OCI-LY1 (cell line): ENCODE results near the gene CDH20.

Source experiments
- H2AFZ ChIP-seq: fragments of 200-600 bp; sonication (generic), shearing (Covaris generic); 2 replicates; pipeline ENCODE4 v1.6.0; 2014; ENCODE audit warnings: antibody characterized with exemption, mild to moderate bottlenecking, low read length
- H3F3A ChIP-seq: fragments of 200-600 bp; sonication (generic), shearing (Covaris generic); 2 replicates; pipeline ENCODE4 v1.6.0; 2014; ENCODE audit warnings: mild to moderate bottlenecking, antibody characterized with exemption, low read length, moderate library complexity; ENCODE audit not compliant: insufficient read depth
- H3K27ac ChIP-seq: fragments of 200-600 bp; sonication (generic); 2 replicates; pipeline ENCODE4 v1.5.1; 2014; ENCODE audit warnings: low read length, mixed run types, mild to moderate bottlenecking, low read depth; ENCODE audit not compliant: poor library complexity, severe bottlenecking
- H3K27me3 ChIP-seq: fragments of 200-600 bp; sonication (generic); 2 replicates; pipeline ENCODE4 v1.6.0; 2014; ENCODE audit warnings: antibody characterized with exemption, mild to moderate bottlenecking, low read length, moderate library complexity; ENCODE audit not compliant: insufficient read depth
- H3K36me3 ChIP-seq: fragments of 200-600 bp; sonication (generic); 2 replicates; pipeline ENCODE4 v1.6.1; 2014; ENCODE audit warnings: mild to moderate bottlenecking, antibody characterized with exemption, low read length, moderate library complexity, mixed read lengths; ENCODE audit not compliant: insufficient read depth
- H3K4me1 ChIP-seq: fragments of 200-600 bp; sonication (generic); 2 replicates; pipeline ENCODE4 v1.5.1; 2014; ENCODE audit warnings: mild to moderate bottlenecking, low read length, moderate library complexity; ENCODE audit not compliant: insufficient read depth, severe bottlenecking
- H3K4me2 ChIP-seq: fragments of 200-600 bp; sonication (generic), shearing (Covaris generic); 2 replicates; pipeline ENCODE4 v1.6.1; 2014; ENCODE audit warnings: low read length
- H3K4me3 ChIP-seq: fragments of 200-600 bp; sonication (generic); 2 replicates; pipeline ENCODE4 v1.5.1; 2014; ENCODE audit warnings: low read length, low read depth, mild to moderate bottlenecking, mixed read lengths; ENCODE audit not compliant: poor library complexity, severe bottlenecking
- H3K79me2 ChIP-seq: fragments of 200-600 bp; shearing (Covaris generic); 2 replicates; pipeline ENCODE4 v1.6.1; 2016; ENCODE audit warnings: mixed run types, low read length, mixed read lengths; ENCODE audit not compliant: insufficient read depth
- H3K9ac ChIP-seq: fragments of 200-600 bp; sonication (generic), shearing (Covaris generic); 2 replicates; pipeline ENCODE4 v1.6.1; 2014; ENCODE audit warnings: mild to moderate bottlenecking, low read length, mixed read lengths
- H3K9me2 ChIP-seq: fragments of 200-600 bp; sonication (generic), shearing (Covaris generic); 2 replicates; pipeline ENCODE4 v1.6.1; 2014; ENCODE audit warnings: low read depth, mild to moderate bottlenecking, low read length, mixed read lengths
- H3K9me3 ChIP-seq: fragments of 200-600 bp; shearing (Covaris generic); 2 replicates; pipeline ENCODE4 v1.6.1; 2014; ENCODE audit warnings: low read length, mixed read lengths
- H4K20me1 ChIP-seq: fragments of 200-600 bp; sonication (generic), shearing (Covaris generic); 2 replicates; pipeline ENCODE4 v1.6.0; 2016; ENCODE audit warnings: mild to moderate bottlenecking, low read length; ENCODE audit not compliant: insufficient read depth
- EZH2 ChIP-seq: fragments of 200-600 bp; sonication (generic), shearing (Covaris generic); IDR thresholded peaks from 2 replicates; pipeline ENCODE4 v1.8.0; 2017; ENCODE audit warnings: borderline replicate concordance, mixed run types, mild to moderate bottlenecking, antibody characterized with exemption, low read length, moderate library complexity, mixed read lengths
- TF ChIP-seq, protein P1 (sequence below): fragments of 200-600 bp; sonication (generic), shearing (Covaris generic); IDR thresholded peaks from 2 replicates; pipeline ENCODE4 v1.5.1; 2017; ENCODE audit warnings: mild to moderate bottlenecking, antibody characterized with exemption, low read length, moderate library complexity, mixed read lengths

Gene CDH20

DNA sequence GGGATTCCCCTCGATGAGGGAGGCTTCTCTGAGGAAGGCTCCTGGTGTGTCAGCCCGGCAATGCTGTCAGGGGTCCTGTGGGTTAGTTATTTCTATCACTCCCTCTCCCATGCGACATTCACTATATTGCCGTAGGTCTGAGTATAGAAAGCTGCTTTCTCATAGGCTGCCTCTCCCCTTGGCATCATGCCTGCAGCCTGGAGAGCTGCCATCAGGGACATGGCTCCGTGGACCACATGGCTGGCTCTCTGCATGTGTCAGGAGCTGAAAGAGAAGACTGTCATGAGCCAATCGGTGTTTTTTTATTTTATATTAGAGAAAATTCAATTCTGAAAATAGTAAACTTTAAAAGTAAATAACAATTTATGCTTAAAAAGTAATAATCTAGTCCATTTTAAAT is 198.0 kb downstream of the CDH20 start:
- H3K9ac ChIP-seq = no peak overlapping the region
- H3K27ac ChIP-seq = no peak overlapping the region
- H3K4me2 ChIP-seq = no peak overlapping the region
- H3K79me2 ChIP-seq = no peaks in the 10 kb centered on the region
- no peaks in the 10 kb centered on the region for H3K36me3 ChIP-seq
- no peaks in the 10 kb centered on the region for H3K9me3 ChIP-seq
- no peak overlapping the region for H2AFZ ChIP-seq
- H4K20me1 ChIP-seq = no peaks in the 10 kb centered on the region
- no peaks in the 10 kb centered on the region for H3K4me1 ChIP-seq
- H3K4me3 ChIP-seq = no peak overlapping the region
- no peaks in the 10 kb centered on the region for H3K9me2 ChIP-seq
- no peaks in the 10 kb centered on the region for H3F3A ChIP-seq
- TF ChIP-seq, protein P1, sequence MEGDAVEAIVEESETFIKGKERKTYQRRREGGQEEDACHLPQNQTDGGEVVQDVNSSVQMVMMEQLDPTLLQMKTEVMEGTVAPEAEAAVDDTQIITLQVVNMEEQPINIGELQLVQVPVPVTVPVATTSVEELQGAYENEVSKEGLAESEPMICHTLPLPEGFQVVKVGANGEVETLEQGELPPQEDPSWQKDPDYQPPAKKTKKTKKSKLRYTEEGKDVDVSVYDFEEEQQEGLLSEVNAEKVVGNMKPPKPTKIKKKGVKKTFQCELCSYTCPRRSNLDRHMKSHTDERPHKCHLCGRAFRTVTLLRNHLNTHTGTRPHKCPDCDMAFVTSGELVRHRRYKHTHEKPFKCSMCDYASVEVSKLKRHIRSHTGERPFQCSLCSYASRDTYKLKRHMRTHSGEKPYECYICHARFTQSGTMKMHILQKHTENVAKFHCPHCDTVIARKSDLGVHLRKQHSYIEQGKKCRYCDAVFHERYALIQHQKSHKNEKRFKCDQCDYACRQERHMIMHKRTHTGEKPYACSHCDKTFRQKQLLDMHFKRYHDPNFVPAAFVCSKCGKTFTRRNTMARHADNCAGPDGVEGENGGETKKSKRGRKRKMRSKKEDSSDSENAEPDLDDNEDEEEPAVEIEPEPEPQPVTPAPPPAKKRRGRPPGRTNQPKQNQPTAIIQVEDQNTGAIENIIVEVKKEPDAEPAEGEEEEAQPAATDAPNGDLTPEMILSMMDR = no peak
- no peak for TF ChIP-seq EZH2
- H3K27me3 ChIP-seq = no peaks in the 10 kb centered on the region

DNA sequence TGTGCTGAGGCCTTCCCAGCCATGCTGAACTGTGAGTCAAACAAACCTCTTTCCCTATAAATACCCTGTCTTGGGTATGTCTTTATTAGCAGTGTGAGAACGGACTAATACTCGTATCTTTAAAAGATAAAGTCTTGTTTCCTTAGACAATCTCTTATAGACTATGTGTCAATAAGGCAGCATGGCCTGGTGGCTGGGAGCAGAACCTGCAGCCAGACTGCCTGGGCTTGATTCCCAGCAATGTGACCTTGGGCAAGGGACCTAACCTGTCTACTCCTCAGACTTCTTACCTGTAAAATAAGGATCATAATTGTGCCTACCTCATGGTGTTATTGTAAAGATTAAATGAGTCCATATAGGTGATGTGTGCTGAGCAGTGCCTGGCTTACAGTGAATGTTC is 198.7 kb downstream of the CDH20 start:
- H4K20me1 ChIP-seq = no peaks in the 10 kb centered on the region
- H3K79me2 ChIP-seq = no peaks in the 10 kb centered on the region

DNA sequence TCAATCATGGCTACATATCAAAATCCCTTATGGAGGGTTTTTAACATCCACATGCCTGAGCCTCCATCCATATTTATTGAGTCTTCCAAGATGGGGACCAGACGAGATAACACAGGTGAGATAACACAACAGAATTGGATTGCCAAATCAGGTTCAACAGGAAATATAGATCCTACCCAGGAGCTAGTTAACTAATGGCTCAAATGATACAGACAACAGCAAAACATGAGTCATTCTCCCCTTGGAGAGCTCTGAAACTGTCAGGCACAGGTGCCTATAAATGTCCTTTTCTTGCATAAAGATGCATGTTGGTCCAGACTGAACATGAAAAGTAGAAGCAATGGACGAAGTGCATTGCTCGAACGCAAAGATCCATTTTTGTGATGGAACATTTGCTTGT is 202.2 kb downstream of the CDH20 start:
- H3K27me3 ChIP-seq = no peaks in the 10 kb centered on the region
- TF ChIP-seq, protein P1 = no peak
- no peak for TF ChIP-seq EZH2
- H3K9me2 ChIP-seq = no peaks in the 10 kb centered on the region
- no peaks in the 10 kb centered on the region for H3F3A ChIP-seq
- no peaks in the 10 kb centered on the region for H3K4me1 ChIP-seq
- H3K36me3 ChIP-seq = no peaks in the 10 kb centered on the region
- no peak overlapping the region for H3K27ac ChIP-seq
- no peaks in the 10 kb centered on the region for H4K20me1 ChIP-seq
- H3K4me3 ChIP-seq = no peak overlapping the region
- no peaks in the 10 kb centered on the region for H3K79me2 ChIP-seq
- no peak overlapping the region for H3K4me2 ChIP-seq
- H3K9ac ChIP-seq = no peak overlapping the region
- no peak overlapping the region for H2AFZ ChIP-seq
- H3K9me3 ChIP-seq = no peaks in the 10 kb centered on the region

More for the DNA sequence above, 198.7 kb downstream of the CDH20 start:
- H3K9ac ChIP-seq = no peak overlapping the region
- TF ChIP-seq, protein P1 = no peak
- TF ChIP-seq EZH2 = no peak
- H3K4me2 ChIP-seq = no peak overlapping the region
- H2AFZ ChIP-seq = no peak overlapping the region
- no peaks in the 10 kb centered on the region for H3K27me3 ChIP-seq
- no peaks in the 10 kb centered on the region for H3F3A ChIP-seq
- H3K9me3 ChIP-seq = no peaks in the 10 kb centered on the region
- H3K4me1 ChIP-seq = no peaks in the 10 kb centered on the region
- no peak overlapping the region for H3K27ac ChIP-seq
- no peak overlapping the region for H3K4me3 ChIP-seq
- H3K9me2 ChIP-seq = no peaks in the 10 kb centered on the region
- H3K36me3 ChIP-seq = no peaks in the 10 kb centered on the region
